Coronary artery (tissue), 2 donors: ENCODE results near the gene DMRT3.

ENCODE experiments used
- DNase-seq: peaks from one replicate; pipeline ENCODE4 v3.0.0-alpha.2; 2017; ENCODE audit warnings: low spot score
- H3K27ac ChIP-seq, 2 donors: fragments of 200-600 bp; sonication (generic); one replicate each; pipeline ENCODE4 v1.5.1; 2016 to 2019
- H3K4me3 ChIP-seq: fragments of 200-600 bp; sonication (generic); 2 replicates; pipeline ENCODE4 v1.5.1; 2016; ENCODE audit warnings: mild to moderate bottlenecking, moderate library complexity
- TF ChIP-seq, protein P1 (sequence below): fragments of 200-600 bp; sonication (generic); IDR thresholded peaks from one replicate; pipeline ENCODE4 v1.5.1; 2019; ENCODE audit warnings: antibody characterized with exemption

The DMRT3 gene

DNA sequence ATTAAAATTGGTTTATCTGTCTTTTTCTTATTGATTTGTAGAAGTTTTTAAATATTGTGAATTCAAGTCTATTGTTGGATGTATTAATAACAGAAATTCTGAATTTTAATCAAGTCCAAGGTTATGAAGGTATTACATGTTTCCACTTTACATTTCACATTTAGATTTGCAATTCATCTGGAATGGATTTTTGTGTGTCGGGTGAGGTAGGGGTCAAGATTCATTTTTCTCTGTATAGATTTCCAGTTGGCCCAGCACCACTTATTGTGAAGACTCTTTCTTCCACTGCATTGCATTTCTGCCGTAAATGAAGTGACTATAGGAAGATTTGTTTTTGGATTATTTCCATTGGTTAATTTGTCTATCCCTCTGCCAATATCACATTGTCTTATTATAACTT lies 38.2 kb downstream of the DMRT3 start:
- DNase-seq, result no peak

DNA sequence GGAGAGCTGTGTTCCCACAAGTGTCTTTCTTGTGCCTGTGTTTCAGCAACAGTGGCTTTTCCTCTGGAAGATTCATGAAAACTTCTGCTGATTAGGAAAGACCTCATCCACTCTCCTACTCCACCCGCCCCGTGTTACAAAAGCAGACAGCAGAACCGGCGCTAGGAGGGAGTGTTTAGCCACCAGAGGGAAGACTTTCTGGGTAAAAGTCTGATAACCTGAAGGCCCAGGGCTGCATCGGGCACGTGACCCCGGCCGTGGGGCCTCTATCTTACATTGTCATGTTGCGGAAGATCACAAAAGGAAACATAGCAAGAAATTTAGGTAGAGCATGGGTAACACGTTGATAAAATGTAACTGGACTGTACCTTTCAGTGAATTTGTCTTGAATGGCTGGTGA lies 41.7 kb downstream of the DMRT3 start:
- H3K27ac ChIP-seq, result no peak overlapping the region
- H3K4me3 ChIP-seq, result no peak overlapping the region
- TF ChIP-seq, protein P1, sequence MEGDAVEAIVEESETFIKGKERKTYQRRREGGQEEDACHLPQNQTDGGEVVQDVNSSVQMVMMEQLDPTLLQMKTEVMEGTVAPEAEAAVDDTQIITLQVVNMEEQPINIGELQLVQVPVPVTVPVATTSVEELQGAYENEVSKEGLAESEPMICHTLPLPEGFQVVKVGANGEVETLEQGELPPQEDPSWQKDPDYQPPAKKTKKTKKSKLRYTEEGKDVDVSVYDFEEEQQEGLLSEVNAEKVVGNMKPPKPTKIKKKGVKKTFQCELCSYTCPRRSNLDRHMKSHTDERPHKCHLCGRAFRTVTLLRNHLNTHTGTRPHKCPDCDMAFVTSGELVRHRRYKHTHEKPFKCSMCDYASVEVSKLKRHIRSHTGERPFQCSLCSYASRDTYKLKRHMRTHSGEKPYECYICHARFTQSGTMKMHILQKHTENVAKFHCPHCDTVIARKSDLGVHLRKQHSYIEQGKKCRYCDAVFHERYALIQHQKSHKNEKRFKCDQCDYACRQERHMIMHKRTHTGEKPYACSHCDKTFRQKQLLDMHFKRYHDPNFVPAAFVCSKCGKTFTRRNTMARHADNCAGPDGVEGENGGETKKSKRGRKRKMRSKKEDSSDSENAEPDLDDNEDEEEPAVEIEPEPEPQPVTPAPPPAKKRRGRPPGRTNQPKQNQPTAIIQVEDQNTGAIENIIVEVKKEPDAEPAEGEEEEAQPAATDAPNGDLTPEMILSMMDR, result no peak
- DNase-seq, result no peak

More for the DNA sequence above, 38.2 kb downstream of the DMRT3 start:
- Histone ChIP-seq H3K27ac (no peak overlapping the region), H3K4me3 (no peak overlapping the region)
- TF ChIP-seq, protein P1, result no peak

DNA sequence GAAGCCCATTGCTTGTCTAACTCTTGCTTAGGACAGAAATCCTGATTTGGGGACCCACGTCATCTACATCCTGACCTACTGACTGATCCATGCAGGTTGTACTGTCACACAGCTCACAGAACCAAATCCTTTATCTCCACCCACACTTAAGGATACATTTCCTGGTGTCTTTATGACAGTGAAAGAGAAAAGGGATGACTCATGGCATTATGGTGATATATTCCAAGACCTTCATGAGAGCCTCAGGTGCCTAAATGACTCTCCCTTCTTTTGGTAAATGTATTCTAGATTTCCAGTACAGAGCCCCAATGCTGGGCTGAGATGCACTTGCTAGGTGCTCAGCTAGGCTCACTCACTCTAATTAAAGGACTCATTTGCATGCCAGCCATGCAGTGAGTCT lies 47.7 kb downstream of the DMRT3 start:
- DNase-seq, result no peak
- Histone ChIP-seq H3K27ac (no peak overlapping the region), H3K4me3 (no peak overlapping the region)
- TF ChIP-seq, protein P1, result no peak

DNA sequence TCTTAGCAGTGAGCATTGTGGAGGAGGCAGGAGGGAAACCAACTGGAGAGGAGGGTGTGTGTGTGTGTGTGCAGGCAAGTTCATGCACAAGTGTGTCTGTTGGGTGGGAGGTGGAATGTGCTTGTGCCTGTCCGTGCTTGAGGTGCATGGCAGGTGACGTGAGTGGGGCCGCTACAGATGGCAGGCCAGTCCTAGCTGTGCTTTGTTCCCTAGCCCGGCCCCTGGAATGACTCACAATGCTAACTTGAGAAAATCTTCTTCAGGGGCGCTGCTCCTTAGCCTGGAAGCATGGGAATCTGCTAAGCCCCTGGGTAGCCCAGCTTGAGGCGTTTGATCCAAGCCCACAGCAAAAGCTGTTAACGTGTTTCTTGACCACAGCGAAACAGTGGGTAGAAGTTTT lies 48.7 kb downstream of the DMRT3 start:
- DNase-seq, result no peak
- TF ChIP-seq, protein P1, result no peak
- H3K27ac ChIP-seq, result no peak overlapping the region
- no peak overlapping the region for H3K4me3 ChIP-seq

DNA sequence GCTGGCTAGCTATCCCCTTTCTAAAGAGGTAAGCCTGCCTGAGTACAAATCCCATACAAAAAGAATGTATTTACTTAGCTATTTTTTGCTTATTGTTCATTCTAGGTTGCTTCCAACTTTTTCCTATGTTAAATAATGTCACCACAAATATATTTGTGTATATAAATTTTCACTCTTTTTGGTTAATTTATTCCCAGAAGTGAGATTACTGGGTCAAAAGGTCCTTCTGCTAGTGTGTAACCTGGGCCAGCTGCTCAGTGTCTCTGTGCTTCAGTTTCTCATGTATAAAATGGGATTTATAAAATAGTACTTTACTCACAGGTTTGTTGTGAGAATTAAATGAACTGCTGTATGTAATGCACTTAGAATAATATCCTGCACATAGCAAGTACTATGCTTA lies 49.8 kb downstream of the DMRT3 start:
- Histone ChIP-seq H3K4me3 (no peak overlapping the region), H3K27ac (no peak overlapping the region)
- DNase-seq, result no peak
- TF ChIP-seq, protein P1, result no peak

DNA sequence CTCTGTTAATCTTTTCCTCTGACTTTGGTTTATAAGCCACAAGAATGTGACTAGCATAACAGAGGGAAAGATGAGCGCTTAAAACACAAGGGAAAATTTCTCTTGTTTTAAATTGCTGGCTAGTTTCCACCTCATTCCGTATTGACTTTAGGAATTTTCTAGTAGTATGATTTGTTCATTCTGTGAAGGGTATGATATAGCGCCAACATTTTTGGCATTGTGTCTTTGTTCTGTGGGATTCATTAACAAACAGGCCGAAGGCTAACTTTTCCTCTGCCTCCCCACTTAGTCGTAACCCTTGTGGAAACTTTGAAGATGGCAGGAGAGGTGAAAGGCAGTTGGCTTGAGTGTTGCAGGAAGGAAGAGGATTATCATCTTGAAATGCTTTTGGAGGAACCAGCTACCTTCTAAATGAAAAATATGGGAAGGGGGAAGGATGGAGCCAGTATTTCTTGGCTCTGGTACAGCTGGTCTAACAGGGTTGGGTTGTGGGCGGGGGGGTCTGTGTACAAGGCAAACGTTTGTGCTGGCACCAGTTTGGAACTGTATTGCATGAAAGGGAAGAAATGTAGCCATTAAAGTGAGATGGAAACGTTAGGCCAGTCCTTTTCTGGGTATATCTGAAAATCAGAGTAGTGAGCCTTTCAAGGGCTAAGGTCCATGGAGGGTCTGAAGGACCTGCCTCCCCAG lies 52.2 kb downstream of the DMRT3 start:
- TF ChIP-seq, protein P1, result no peak
- Histone ChIP-seq H3K4me3 (no peak overlapping the region), H3K27ac (no peak overlapping the region)
- no peak for DNase-seq

DNA sequence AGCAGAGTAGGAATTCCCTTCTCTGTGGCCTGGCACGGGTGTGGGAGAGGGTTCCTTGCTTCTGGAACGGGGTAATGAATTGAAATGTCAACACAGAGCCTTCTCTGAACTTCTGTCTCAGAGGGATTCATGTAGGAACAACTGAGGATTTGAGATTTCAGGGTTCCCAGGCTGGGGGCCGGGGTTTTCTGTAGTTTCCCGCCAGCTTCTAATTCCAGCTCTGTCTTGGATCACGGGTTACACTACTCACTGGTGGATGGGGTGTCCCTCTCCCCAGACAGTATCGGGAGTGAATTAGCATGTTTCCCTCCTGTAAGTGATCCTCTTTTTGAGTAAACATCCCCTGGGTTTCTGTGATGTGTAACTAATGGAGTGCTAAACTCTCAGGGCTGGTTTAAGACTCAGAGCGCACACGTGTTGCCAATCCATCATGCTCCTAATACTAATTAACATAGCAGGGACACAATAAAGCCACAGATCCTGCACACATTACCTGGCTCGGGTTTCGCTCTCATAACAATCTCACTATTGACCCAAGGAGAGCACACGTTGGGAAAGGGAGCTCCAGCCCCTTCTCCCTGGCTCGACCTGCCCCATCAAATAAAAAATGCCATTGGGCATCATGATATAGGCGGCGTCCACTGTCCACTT lies 55.6 kb downstream of the DMRT3 start:
- TF ChIP-seq, protein P1, result no peak
- DNase-seq, result no peak
- H3K27ac ChIP-seq, result no peak overlapping the region
- H3K4me3 ChIP-seq, result no peak overlapping the region
